ENCODE data around the gene ZC3H15. TPM values are rescaled to one million over a fixed set of nuclear protein-coding genes. Genes with fewer than 3 reads are reported as not detected.

ZC3H15 gene
- polyA plus RNA-seq, 1 donor (not counting 4 experiments of a cell fraction or from before 2014, with no cell fraction given), result 116 TPM

DNA sequence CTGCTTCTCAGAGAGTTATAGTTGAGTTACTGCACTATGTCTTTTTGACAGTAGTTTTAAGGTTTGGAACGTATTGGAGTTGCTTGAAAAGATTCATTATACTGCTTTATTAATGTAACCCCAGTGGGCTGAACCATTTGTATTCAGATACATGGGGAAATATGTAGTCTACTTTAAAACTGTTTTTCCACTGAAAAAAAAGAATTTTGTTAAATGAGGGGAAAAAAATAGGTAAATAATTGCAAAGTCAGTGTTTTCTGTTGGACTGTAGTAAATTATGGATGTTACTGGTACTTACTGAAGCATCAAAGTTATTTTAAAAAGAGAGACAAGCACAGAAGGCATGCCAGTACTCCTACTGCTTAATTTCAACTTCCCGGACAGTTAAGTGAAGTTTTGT, 36.4 kb downstream of the ZC3H15 start:
- FAIRE-seq (no peak), DNase-seq (ENCODE audit: low read depth, low spot score) (no peak)
- dilution Hi-C loops (cut with MboI; ENCODE audit: extremely low pct_ligation_motif_present, low sequenced_read_pairs), result loop anchor here (25.0 kb wide), 1 partner anchor 115 kb away; no protein-coding TSS in a partner anchor
- Histone ChIP-seq H3K4me2 (ENCODE audit: control insufficient read depth, extremely low read depth, insufficient read depth, low read depth, low read length) (no peak overlapping the region), H3K4me1 (ENCODE audit: control insufficient read depth, extremely low read depth, insufficient read depth, low read length) (no peaks in the 10 kb centered on the region), H3K27me3 (ENCODE audit: control insufficient read depth, extremely low read depth, insufficient read depth, low read length) (no peaks in the 10 kb centered on the region), H3K9me1 (ENCODE audit: control insufficient read depth, extremely low read depth, insufficient read depth, low read length) (no peaks in the 10 kb centered on the region), H3K4me3 (ENCODE audit: control insufficient read depth in 2 of 3, extremely low read depth in 1 of 3, insufficient read depth in 2 of 3, low read depth in 1 of 3, low read length in 3 of 3) (no peak overlapping the region), H3K27ac (ENCODE audit: control insufficient read depth, insufficient read depth, low read length) (no peak overlapping the region), H3K36me3 (ENCODE audit: control insufficient read depth in 2 of 2, extremely low read depth in 1 of 2, insufficient read depth in 2 of 2, low read length in 2 of 2) (peaks cover 0 to 2% of the 10 kb centered on the region in 2 experiments), H3K79me2 (ENCODE audit: control insufficient read depth, insufficient read depth, low read length) (no peaks in the 10 kb centered on the region), H2AFZ (ENCODE audit: control insufficient read depth, low read length) (no peak overlapping the region), H3K9me3 (ENCODE audit: control insufficient read depth, low read depth, low read length) (no peaks in the 10 kb centered on the region), H4K20me1 (ENCODE audit: control insufficient read depth, extremely low read depth, insufficient read depth, low read length) (no peaks in the 10 kb centered on the region), H3K9ac (ENCODE audit: control insufficient read depth, extremely low read depth, insufficient read depth, low read length) (no peak overlapping the region)
- no peak for TF ChIP-seq EZH2 (IDR thresholded peaks at IDR 0.05; ENCODE audit: low read length)

DNA sequence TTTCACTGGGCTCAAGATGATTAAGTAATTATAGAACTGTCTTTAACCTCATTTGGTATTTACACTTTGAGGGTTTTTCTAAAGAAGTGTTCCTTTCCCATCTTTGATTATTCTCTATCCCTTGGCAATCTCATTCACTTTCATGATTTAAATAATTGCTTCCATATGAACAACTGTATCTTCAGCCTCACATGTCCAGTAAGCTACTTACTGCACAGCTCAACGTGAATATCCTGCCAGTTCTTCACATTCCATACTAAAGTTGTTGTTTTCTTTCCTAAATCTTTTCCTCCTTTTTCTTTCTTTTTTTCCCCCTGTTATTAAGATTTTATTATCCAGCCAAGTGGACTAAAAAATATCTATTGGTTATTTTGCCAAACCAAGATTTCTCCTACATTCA, 37.7 kb downstream of the ZC3H15 start:
- TF ChIP-seq EZH2 (IDR thresholded peaks at IDR 0.05; ENCODE audit: low read length), result no peak
- TF ChIP-seq, protein P1, sequence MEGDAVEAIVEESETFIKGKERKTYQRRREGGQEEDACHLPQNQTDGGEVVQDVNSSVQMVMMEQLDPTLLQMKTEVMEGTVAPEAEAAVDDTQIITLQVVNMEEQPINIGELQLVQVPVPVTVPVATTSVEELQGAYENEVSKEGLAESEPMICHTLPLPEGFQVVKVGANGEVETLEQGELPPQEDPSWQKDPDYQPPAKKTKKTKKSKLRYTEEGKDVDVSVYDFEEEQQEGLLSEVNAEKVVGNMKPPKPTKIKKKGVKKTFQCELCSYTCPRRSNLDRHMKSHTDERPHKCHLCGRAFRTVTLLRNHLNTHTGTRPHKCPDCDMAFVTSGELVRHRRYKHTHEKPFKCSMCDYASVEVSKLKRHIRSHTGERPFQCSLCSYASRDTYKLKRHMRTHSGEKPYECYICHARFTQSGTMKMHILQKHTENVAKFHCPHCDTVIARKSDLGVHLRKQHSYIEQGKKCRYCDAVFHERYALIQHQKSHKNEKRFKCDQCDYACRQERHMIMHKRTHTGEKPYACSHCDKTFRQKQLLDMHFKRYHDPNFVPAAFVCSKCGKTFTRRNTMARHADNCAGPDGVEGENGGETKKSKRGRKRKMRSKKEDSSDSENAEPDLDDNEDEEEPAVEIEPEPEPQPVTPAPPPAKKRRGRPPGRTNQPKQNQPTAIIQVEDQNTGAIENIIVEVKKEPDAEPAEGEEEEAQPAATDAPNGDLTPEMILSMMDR (optimal IDR thresholded peaks at IDR 0.05 in 1 of 3, IDR thresholded peaks at IDR 0.05 in 1 of 3, conservative IDR thresholded peaks at IDR 0.05 in 1 of 3; ENCODE audit: extremely low read depth in 1 of 3, insufficient read depth in 2 of 3, low read length in 3 of 3), result no peak
- Histone ChIP-seq H3K4me2 (ENCODE audit: control insufficient read depth, extremely low read depth, insufficient read depth, low read depth, low read length) (no peak overlapping the region), H3K27ac (ENCODE audit: control insufficient read depth, insufficient read depth, low read length) (no peak overlapping the region), H3K9me1 (ENCODE audit: control insufficient read depth, extremely low read depth, insufficient read depth, low read length) (no peaks in the 10 kb centered on the region), H3K36me3 (ENCODE audit: control insufficient read depth in 2 of 2, extremely low read depth in 1 of 2, insufficient read depth in 2 of 2, low read length in 2 of 2) (peaks cover 0 to 2% of the 10 kb centered on the region in 2 experiments), H3K4me1 (ENCODE audit: control insufficient read depth, extremely low read depth, insufficient read depth, low read length) (no peaks in the 10 kb centered on the region), H3K9ac (ENCODE audit: control insufficient read depth, extremely low read depth, insufficient read depth, low read length) (no peak overlapping the region), H3K4me3 (ENCODE audit: control insufficient read depth in 2 of 3, extremely low read depth in 1 of 3, insufficient read depth in 2 of 3, low read depth in 1 of 3, low read length in 3 of 3) (no peak overlapping the region), H3K79me2 (ENCODE audit: control insufficient read depth, insufficient read depth, low read length) (no peaks in the 10 kb centered on the region), H3K27me3 (ENCODE audit: control insufficient read depth, extremely low read depth, insufficient read depth, low read length) (no peaks in the 10 kb centered on the region), H2AFZ (ENCODE audit: control insufficient read depth, low read length) (no peak overlapping the region), H4K20me1 (ENCODE audit: control insufficient read depth, extremely low read depth, insufficient read depth, low read length) (no peaks in the 10 kb centered on the region), H3K9me3 (ENCODE audit: control insufficient read depth, low read depth, low read length) (no peaks in the 10 kb centered on the region)
- dilution Hi-C loops (cut with MboI; ENCODE audit: extremely low pct_ligation_motif_present, low sequenced_read_pairs), result loop anchor here (25.0 kb wide), 1 partner anchor 114 kb away; no protein-coding TSS in a partner anchor
- DNase-seq (ENCODE audit: low read depth, low spot score), result no peak
- no peak for FAIRE-seq

DNA sequence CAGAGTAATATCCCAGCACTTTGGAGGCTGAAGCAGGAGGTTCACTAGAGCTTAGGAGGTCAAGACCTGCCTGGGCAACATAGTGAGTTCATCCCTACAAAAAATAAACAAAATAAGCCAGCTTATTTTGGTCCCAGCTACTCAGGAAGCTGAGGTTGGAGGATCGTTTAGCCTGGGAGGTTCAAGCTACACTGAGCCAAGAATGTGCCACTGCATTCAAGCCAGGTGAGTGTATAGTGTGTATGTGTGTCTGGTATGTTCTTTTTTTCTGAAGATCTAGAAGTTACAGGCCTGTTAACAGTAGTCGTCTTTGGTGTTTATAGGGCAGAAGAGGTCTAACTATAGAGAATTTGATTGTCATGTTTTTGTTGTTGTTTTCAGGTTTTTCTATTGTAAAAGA, 40.2 kb downstream of the ZC3H15 start:
- H3K36me3 ChIP-seq (ENCODE audit: control insufficient read depth in 2 of 2, extremely low read depth in 1 of 2, insufficient read depth in 2 of 2, low read length in 2 of 2), result no peaks in the 10 kb centered on the region
- H3K9ac ChIP-seq (ENCODE audit: control insufficient read depth, extremely low read depth, insufficient read depth, low read length), result no peak overlapping the region
- H3K4me1 ChIP-seq (ENCODE audit: control insufficient read depth, extremely low read depth, insufficient read depth, low read length), result no peaks in the 10 kb centered on the region
- H2AFZ ChIP-seq (ENCODE audit: control insufficient read depth, low read length), result no peak overlapping the region
- no peaks in the 10 kb centered on the region for H3K27me3 ChIP-seq (ENCODE audit: control insufficient read depth, extremely low read depth, insufficient read depth, low read length)
- TF ChIP-seq, protein P1 (optimal IDR thresholded peaks at IDR 0.05 in 1 of 3, IDR thresholded peaks at IDR 0.05 in 1 of 3, conservative IDR thresholded peaks at IDR 0.05 in 1 of 3; ENCODE audit: extremely low read depth in 1 of 3, insufficient read depth in 2 of 3, low read length in 3 of 3), result no peak
- no peak for TF ChIP-seq EZH2 (IDR thresholded peaks at IDR 0.05; ENCODE audit: low read length)
- dilution Hi-C loops (cut with MboI; ENCODE audit: extremely low pct_ligation_motif_present, low sequenced_read_pairs), result no loop called here
- H3K9me1 ChIP-seq (ENCODE audit: control insufficient read depth, extremely low read depth, insufficient read depth, low read length), result no peaks in the 10 kb centered on the region
- no peak overlapping the region for H3K27ac ChIP-seq (ENCODE audit: control insufficient read depth, insufficient read depth, low read length)
- no peak for FAIRE-seq
- DNase-seq (ENCODE audit: low read depth, low spot score), result no peak
- H3K4me3 ChIP-seq (ENCODE audit: control insufficient read depth in 2 of 3, extremely low read depth in 1 of 3, insufficient read depth in 2 of 3, low read depth in 1 of 3, low read length in 3 of 3), result no peak overlapping the region
- H4K20me1 ChIP-seq (ENCODE audit: control insufficient read depth, extremely low read depth, insufficient read depth, low read length), result no peaks in the 10 kb centered on the region
- H3K9me3 ChIP-seq (ENCODE audit: control insufficient read depth, low read depth, low read length), result no peaks in the 10 kb centered on the region
- no peak overlapping the region for H3K4me2 ChIP-seq (ENCODE audit: control insufficient read depth, extremely low read depth, insufficient read depth, low read depth, low read length)
- H3K79me2 ChIP-seq (ENCODE audit: control insufficient read depth, insufficient read depth, low read length), result no peaks in the 10 kb centered on the region

Measured in keratinocyte (primary cell).